K562 (cell line): ENCODE measurements around the gene RNF44. TPM values are rescaled to one million over a fixed set of nuclear protein-coding genes. Genes with fewer than 3 reads are reported as not detected.
A peak's percentile ranks its signal among the peaks of the same experiment; 100 is the strongest.

ENCODE experiments used
- CREM ChIP-seq: IDR thresholded peaks from 2 replicates; pipeline ENCODE4 v1.6.1; 2014; ENCODE audit warnings: antibody characterized with exemption, low read depth
- E2F3 ChIP-seq: fragments of 250-450 bp; sonication (Bioruptor Pico); IDR thresholded peaks from 2 replicates; pipeline ENCODE4 v1.4.0; 2020; ENCODE audit warnings: mild to moderate bottlenecking
- ERF ChIP-seq: fragments of 450-650 bp; formaldehyde crosslinking; IDR thresholded peaks from 2 replicates; pipeline ENCODE4 v1.4.0; 2020; ENCODE audit warnings: mild to moderate bottlenecking, mixed read lengths
- HMGN3 ChIP-seq: IDR thresholded peaks from 2 replicates; pipeline ENCODE4 v1.6.1; 2011; ENCODE audit warnings: borderline replicate concordance, low read depth, mild to moderate bottlenecking, mixed read lengths, low read length; ENCODE audit not compliant: insufficient read length; ENCODE audit errors: extremely low read depth
- KDM5B ChIP-seq: fragments of 200-600 bp; sonication (generic); IDR thresholded peaks from 2 replicates; pipeline ENCODE4 v1.6.1; 2012; ENCODE audit warnings: low read depth, mild to moderate bottlenecking, moderate library complexity, low read length, control low read depth, inconsistent platforms; ENCODE audit not compliant: insufficient replicate concordance
- MCM5 ChIP-seq: fragments of 450-650 bp; IDR thresholded peaks from 2 replicates; pipeline ENCODE4 v1.6.1; 2016; ENCODE audit warnings: low read depth
- NFRKB ChIP-seq: fragments of 450-650 bp; IDR thresholded peaks from 2 replicates; pipeline ENCODE4 v1.6.1; 2016; ENCODE audit warnings: low read depth
- PHF8 ChIP-seq: fragments of 200-600 bp; sonication (generic); IDR thresholded peaks from 2 replicates; pipeline ENCODE4 v1.6.1; 2012; ENCODE audit warnings: mixed run types, mild to moderate bottlenecking, inconsistent platforms, low read length, moderate library complexity, borderline replicate concordance
- POLR2A ChIP-seq: fragments of 450-650 bp; conservative IDR thresholded peaks from 2 replicates; pipeline ENCODE4 v1.6.1; 2016
- RBFOX2 ChIP-seq: fragments of 200-400 bp; formaldehyde crosslinking; IDR thresholded peaks from 2 replicates; pipeline ENCODE4 v1.6.1; 2017; ENCODE audit warnings: low read depth, mild to moderate bottlenecking, low read length, moderate library complexity
- RBM14 ChIP-seq: fragments of 200-400 bp; formaldehyde crosslinking; IDR thresholded peaks from 2 replicates; pipeline ENCODE4 v1.6.1; 2018; ENCODE audit warnings: low read depth, mild to moderate bottlenecking, low read length, moderate library complexity, borderline replicate concordance; ENCODE audit not compliant: insufficient read depth
- RNF2 ChIP-seq: sonication (generic); IDR thresholded peaks from 2 replicates; pipeline ENCODE4 v1.6.1; 2016
- SIN3A ChIP-seq, 2 experiments: fragments of 150-350 bp in 1 of 2; IDR thresholded peaks; 2 replicates each; pipeline ENCODE4 v1.6.1; 2011 to 2016; ENCODE audit warnings: borderline replicate concordance in 2 of 2, low read depth in 2 of 2, low read length in 2 of 2, mild to moderate bottlenecking in 2 of 2, moderate library complexity in 2 of 2; ENCODE audit not compliant: control insufficient read depth in 1 of 2
- TSC22D4 ChIP-seq: fragments of 450-650 bp; IDR thresholded peaks from 2 replicates; pipeline ENCODE4 v1.6.1; 2016; ENCODE audit warnings: missing genetic modification characterization, missing biosample characterization, control low read depth
- ZNF197 ChIP-seq: fragments of 200-800 bp; sonication (Bioruptor generic); IDR thresholded peaks from 2 replicates; pipeline ENCODE4 v1.6.1; 2016; ENCODE audit warnings: low read depth, missing genetic modification characterization, missing compliant biosample characterization
- ZNF644 ChIP-seq: fragments of 200-800 bp; sonication (Bioruptor generic); IDR thresholded peaks from 2 replicates; pipeline ENCODE4 v1.6.1; 2016; ENCODE audit warnings: low read depth, missing genetic modification characterization, missing compliant biosample characterization
- ZNF699 ChIP-seq: fragments of 250-450 bp; sonication (Bioruptor Pico); IDR thresholded peaks from 2 replicates; pipeline ENCODE4 v1.8.0; 2021; ENCODE audit warnings: mild to moderate bottlenecking, moderate library complexity; ENCODE audit not compliant: insufficient replicate concordance
- ZNF79 ChIP-seq: fragments of 250-450 bp; sonication (Bioruptor Pico); IDR thresholded peaks from 2 replicates; pipeline ENCODE4 v1.4.0; 2020; ENCODE audit warnings: low read depth, mild to moderate bottlenecking, moderate library complexity
- polyA plus RNA-seq, 8 experiments: library from polyadenylated mRNA; depleted of rRNA in 4 of 8; stranded (reverse) in 5 of 8; unstranded in 3 of 8; fragments of >200 nt; fragmentation: Nextera tagmentation in 2 of 8; fragmentation: Illumina TruSeq in 1 of 8; extraction: Ambion mirVana in 2 of 8; extraction: Trizol in 1 of 8; gene quantifications; 2 replicates each; pipeline versions ENCODE4 v1.2.1 to v1.2.3, GENCODE V29; 2011 to 2014; ENCODE audit warnings: inconsistent platforms in 1 of 8, missing spikeins in 1 of 8
- total RNA-seq, 7 experiments: library from RNA; depleted of rRNA in 6 of 7; stranded (reverse); fragments of >200 nt in 6 of 7; fragmentation: Illumina TruSeq in 2 of 7; extraction: Trizol in 2 of 7; gene quantifications; 2 replicates each; pipeline versions ENCODE4 v1.2.1 to v1.2.3, GENCODE V29; 2011 to 2021; ENCODE audit warnings: low replicate concordance in 1 of 7
- TF ChIP-seq, protein P1 (sequence below), 3 experiments: fragments of 200-800 bp in 1 of 3; fragments of 250-450 bp in 1 of 3; fragments of 450-650 bp in 1 of 3; sonication (Bioruptor Pico) in 1 of 3; sonication (Bioruptor generic) in 1 of 3; formaldehyde crosslinking in 1 of 3; IDR thresholded peaks; 2 replicates each; pipeline versions ENCODE4 v1.6.1 to v1.8.0; 2016 to 2022; ENCODE audit warnings: mild to moderate bottlenecking in 2 of 3, missing genetic modification characterization in 2 of 3, missing compliant biosample characterization in 1 of 3, moderate library complexity in 1 of 3
- TF ChIP-seq, protein P2 (sequence below): fragments of 200-800 bp; sonication (Bioruptor generic); IDR thresholded peaks from 2 replicates; pipeline ENCODE4 v1.6.1; 2017; ENCODE audit warnings: missing genetic modification characterization, missing compliant biosample characterization
- TF ChIP-seq, protein P3 (sequence below): sonication (generic); formaldehyde crosslinking; IDR thresholded peaks from 2 replicates; pipeline ENCODE4 v1.8.1; 2023; ENCODE audit warnings: mild to moderate bottlenecking, missing genetic modification reagents

Gene RNF44
- total and polyA plus RNA-seq, 9 of the 15 experiments (the other 6 are each of a cell fraction or from before 2014, with no cell fraction given): 1.6 to 82.6 (median 7.4) TPM

DNA sequence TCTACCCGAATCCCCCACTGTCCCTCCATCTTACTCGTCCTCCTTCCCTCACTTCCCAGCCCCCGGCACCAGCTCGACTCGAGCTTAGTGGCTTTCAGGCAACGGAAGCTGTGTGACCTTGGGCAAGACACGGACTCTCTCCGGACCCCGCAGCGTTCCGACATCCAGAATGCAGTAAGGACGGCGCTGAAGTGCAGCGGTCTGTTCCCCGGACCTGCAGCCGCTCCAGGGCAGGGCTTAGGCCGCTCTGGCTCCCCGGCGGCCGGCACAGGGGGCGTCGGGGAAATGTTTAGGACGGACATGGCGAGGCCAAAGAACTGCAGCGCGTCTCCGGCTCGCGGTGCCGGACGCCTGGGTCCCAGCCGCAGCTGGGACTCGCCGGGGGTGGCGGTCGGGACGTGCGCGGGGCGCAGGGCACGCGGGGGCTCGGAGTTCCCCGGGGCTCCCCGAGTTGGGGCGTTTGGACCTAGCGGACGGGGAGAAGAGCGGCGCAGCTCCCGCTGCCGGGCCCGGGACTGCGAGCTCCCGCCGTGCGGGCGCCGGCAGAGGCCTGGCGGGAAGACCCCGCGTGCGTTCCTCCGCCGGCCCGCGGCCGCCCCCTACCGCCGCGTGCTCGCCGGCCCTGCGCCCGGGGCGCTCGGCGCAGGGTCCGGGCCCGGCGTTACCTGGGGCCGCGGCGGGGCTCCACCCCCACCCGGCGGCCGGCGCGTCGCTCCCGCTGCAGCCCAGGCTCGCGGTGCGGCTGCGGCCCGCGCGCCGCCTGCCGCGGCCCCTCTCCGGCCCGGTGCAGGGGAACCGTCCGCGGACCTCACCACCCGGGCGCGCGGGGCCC, 5.6 kb upstream of the RNF44 start (continued):
- TF ChIP-seq ERF: no peak
- no peak for TF ChIP-seq ZNF699
- TF ChIP-seq MCM5: no peak
- TF ChIP-seq HMGN3: peak; percentile 62
- TF ChIP-seq ZNF197 (CRISPR knock-in tag): no peak
- TF ChIP-seq, protein P1, sequence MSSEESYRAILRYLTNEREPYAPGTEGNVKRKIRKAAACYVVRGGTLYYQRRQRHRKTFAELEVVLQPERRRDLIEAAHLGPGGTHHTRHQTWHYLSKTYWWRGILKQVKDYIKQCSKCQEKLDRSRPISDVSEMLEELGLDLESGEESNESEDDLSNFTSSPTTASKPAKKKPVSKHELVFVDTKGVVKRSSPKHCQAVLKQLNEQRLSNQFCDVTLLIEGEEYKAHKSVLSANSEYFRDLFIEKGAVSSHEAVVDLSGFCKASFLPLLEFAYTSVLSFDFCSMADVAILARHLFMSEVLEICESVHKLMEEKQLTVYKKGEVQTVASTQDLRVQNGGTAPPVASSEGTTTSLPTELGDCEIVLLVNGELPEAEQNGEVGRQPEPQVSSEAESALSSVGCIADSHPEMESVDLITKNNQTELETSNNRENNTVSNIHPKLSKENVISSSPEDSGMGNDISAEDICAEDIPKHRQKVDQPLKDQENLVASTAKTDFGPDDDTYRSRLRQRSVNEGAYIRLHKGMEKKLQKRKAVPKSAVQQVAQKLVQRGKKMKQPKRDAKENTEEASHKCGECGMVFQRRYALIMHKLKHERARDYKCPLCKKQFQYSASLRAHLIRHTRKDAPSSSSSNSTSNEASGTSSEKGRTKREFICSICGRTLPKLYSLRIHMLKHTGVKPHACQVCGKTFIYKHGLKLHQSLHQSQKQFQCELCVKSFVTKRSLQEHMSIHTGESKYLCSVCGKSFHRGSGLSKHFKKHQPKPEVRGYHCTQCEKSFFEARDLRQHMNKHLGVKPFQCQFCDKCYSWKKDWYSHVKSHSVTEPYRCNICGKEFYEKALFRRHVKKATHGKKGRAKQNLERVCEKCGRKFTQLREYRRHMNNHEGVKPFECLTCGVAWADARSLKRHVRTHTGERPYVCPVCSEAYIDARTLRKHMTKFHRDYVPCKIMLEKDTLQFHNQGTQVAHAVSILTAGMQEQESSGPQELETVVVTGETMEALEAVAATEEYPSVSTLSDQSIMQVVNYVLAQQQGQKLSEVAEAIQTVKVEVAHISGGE (CRISPR knock-in tag; IDR thresholded peaks at IDR 0.05): 0 out of 6 replicates have a peak, but pooled peaks of 1 of the 3 experiments have one; percentile 17
- no peak for TF ChIP-seq RNF2
- 0 out of 2 replicates have a peak, but pooled peaks have one; percentile 30 for TF ChIP-seq RBM14
- no peak for TF ChIP-seq TSC22D4 (tag)
- peak; percentile 76 for TF ChIP-seq POLR2A
- TF ChIP-seq SIN3A (IDR thresholded peaks at IDR 0.05; ENCODE audit: borderline replicate concordance in 2 of 2, control insufficient read depth in 1 of 2, low read depth in 2 of 2, low read length in 2 of 2): peak in 1 of 2 experiments; percentile 67; a peak in 2 of 4 replicates
- TF ChIP-seq PHF8: peak; percentile 56; the same call in 1 of the 2 replicates
- TF ChIP-seq, protein P2, sequence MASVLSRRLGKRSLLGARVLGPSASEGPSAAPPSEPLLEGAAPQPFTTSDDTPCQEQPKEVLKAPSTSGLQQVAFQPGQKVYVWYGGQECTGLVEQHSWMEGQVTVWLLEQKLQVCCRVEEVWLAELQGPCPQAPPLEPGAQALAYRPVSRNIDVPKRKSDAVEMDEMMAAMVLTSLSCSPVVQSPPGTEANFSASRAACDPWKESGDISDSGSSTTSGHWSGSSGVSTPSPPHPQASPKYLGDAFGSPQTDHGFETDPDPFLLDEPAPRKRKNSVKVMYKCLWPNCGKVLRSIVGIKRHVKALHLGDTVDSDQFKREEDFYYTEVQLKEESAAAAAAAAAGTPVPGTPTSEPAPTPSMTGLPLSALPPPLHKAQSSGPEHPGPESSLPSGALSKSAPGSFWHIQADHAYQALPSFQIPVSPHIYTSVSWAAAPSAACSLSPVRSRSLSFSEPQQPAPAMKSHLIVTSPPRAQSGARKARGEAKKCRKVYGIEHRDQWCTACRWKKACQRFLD (CRISPR knock-in tag): peak; percentile 69; the same call in 1 of the 2 replicates
- no peak for TF ChIP-seq ZNF644 (tag)
- TF ChIP-seq E2F3 (CRISPR knock-in tag): 0 out of 2 replicates have a peak, but pooled peaks have one; percentile 43
- TF ChIP-seq ZNF79 (CRISPR knock-in tag): no peak
- peak; percentile 82 for TF ChIP-seq RBFOX2
- TF ChIP-seq CREM: no peak
- TF ChIP-seq KDM5B: peak; percentile 41
- TF ChIP-seq, protein P3, sequence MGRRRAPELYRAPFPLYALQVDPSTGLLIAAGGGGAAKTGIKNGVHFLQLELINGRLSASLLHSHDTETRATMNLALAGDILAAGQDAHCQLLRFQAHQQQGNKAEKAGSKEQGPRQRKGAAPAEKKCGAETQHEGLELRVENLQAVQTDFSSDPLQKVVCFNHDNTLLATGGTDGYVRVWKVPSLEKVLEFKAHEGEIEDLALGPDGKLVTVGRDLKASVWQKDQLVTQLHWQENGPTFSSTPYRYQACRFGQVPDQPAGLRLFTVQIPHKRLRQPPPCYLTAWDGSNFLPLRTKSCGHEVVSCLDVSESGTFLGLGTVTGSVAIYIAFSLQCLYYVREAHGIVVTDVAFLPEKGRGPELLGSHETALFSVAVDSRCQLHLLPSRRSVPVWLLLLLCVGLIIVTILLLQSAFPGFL (CRISPR knock-in tag): no peak
- TF ChIP-seq NFRKB: 0 out of 2 replicates have a peak, but pooled peaks have one; percentile 20
